A673 (cell line): ENCODE data around the gene RBM39.
"Not testable (repeated sequence)": the region's sequence is repeated elsewhere in the genome, so short reads cannot be mapped to it uniquely, and the experiment has no call there.

ENCODE experiments used
- EZH2 ChIP-seq: fragments of 200-600 bp; sonication (generic); IDR thresholded peaks from 2 replicates; pipeline ENCODE4 v1.6.1; 2017; ENCODE audit warnings: borderline replicate concordance, low read depth, mild to moderate bottlenecking, mixed read lengths, antibody characterized with exemption, low read length; ENCODE audit not compliant: poor library complexity, severe bottlenecking
- TF ChIP-seq, protein P1 (sequence below): fragments of 300-800, 200-600 bp; sonication (generic); conservative IDR thresholded peaks from 2 replicates; pipeline ENCODE4 v1.5.1; 2017; ENCODE audit warnings: low read depth, mild to moderate bottlenecking, antibody characterized with exemption, low read length, moderate library complexity, mixed read lengths

DNA sequence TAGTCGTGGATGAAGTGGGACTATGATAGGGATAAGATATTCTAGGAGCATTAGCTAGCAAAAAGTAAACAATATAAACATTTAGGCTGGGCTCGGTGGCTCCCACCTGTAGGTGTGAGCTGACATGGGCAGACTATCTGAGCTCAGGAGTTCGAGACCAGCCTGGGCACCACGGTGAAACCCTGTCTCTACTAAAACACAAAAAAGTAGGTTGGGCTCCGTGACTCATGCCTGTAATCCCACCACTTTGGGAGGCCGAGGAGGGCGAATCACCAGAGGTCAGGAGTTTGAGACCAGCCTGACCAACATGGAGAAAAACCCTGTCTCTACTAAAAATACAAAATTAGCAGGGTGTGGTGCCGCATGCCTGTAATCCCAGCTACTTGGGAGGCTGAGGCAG is 23.7 kb downstream of the RBM39 start:
- TF ChIP-seq, protein P1, sequence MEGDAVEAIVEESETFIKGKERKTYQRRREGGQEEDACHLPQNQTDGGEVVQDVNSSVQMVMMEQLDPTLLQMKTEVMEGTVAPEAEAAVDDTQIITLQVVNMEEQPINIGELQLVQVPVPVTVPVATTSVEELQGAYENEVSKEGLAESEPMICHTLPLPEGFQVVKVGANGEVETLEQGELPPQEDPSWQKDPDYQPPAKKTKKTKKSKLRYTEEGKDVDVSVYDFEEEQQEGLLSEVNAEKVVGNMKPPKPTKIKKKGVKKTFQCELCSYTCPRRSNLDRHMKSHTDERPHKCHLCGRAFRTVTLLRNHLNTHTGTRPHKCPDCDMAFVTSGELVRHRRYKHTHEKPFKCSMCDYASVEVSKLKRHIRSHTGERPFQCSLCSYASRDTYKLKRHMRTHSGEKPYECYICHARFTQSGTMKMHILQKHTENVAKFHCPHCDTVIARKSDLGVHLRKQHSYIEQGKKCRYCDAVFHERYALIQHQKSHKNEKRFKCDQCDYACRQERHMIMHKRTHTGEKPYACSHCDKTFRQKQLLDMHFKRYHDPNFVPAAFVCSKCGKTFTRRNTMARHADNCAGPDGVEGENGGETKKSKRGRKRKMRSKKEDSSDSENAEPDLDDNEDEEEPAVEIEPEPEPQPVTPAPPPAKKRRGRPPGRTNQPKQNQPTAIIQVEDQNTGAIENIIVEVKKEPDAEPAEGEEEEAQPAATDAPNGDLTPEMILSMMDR, result not testable (repeated sequence)
- not testable (repeated sequence) for TF ChIP-seq EZH2
